ENCODE data around the gene KMT2B. TPM values are rescaled to one million over a fixed set of nuclear protein-coding genes. Genes with fewer than 3 reads are reported as not detected.

KMT2B gene
- total and polyA plus RNA-seq, 2 donors (not counting 1 experiment from before 2014, with no cell fraction given): 85.6 to 96.9 TPM

- Mint-ChIP-seq H3K4me1 (peaks cover 8% of the 10 kb centered on the region), H3K27ac (no peak overlapping the region), H3K9me3 (ENCODE audit: insufficient read depth) (no peaks in the 10 kb centered on the region), H3K4me3 (no peak overlapping the region), H3K27me3 (no peaks in the 10 kb centered on the region)
- Histone ChIP-seq H4K20me1 (ENCODE audit: control insufficient read depth, insufficient read depth, low read length, poor library complexity, severe bottlenecking) (peaks cover 46% of the 10 kb centered on the region), H3K4me3 (ENCODE audit: control extremely low read depth in 1 of 5, extremely low read depth in 1 of 5, insufficient read depth in 1 of 5, low read depth in 2 of 5, low read length in 4 of 5) (no peak overlapping the region), H3K27ac (ENCODE audit: low read length in 2 of 2) (no peak overlapping the region), H3K79me2 (ENCODE audit: control insufficient read depth, insufficient read depth, low read length) (peaks cover 49% of the 10 kb centered on the region), H3K9me3 (ENCODE audit: control extremely low read depth in 1 of 3, control insufficient read depth in 2 of 3, insufficient read depth in 1 of 3, low read length in 2 of 3) (no peaks in the 10 kb centered on the region), H3K4me1 (ENCODE audit: control insufficient read depth in 2 of 2, insufficient read depth in 2 of 2, low read length in 2 of 2) (no peaks in the 10 kb centered on the region), H3K27me3 (replicated peaks in 1 of 4; ENCODE audit: control extremely low read depth in 1 of 4, control insufficient read depth in 3 of 4, insufficient read depth in 4 of 4, low read length in 3 of 4) (no peaks in the 10 kb centered on the region), H3K36me3 (replicated peaks in 1 of 2; ENCODE audit: control extremely low read depth in 1 of 2, control insufficient read depth in 1 of 2, extremely low read depth in 1 of 2, insufficient read depth in 2 of 2, low read length in 1 of 2) (peaks cover 5 to 80% of the 10 kb centered on the region in 2 experiments), H3K4me2 (replicated peaks; ENCODE audit: low read depth, low read length, poor library complexity, severe bottlenecking) (no peak overlapping the region), H3K9ac (ENCODE audit: low read length) (no peak overlapping the region), H2AFZ (ENCODE audit: insufficient read depth, low read depth, low read length, poor library complexity, severe bottlenecking) (no peak overlapping the region)
- intact Hi-C loops (cut with micrococcal nuclease): no loop called here
- ATAC-seq (ENCODE audit: low read depth) (no peak), DNase-seq (no peak)
- no peak for TF ChIP-seq CTCF (IDR thresholded peaks at IDR 0.05)
- TF ChIP-seq EZH2 (IDR thresholded peaks at IDR 0.05; ENCODE audit: borderline replicate concordance, insufficient read depth, low read depth, low read length, poor library complexity, severe bottlenecking): no peak
- POLR2A ChIA-PET: no interaction called here
- CTCF ChIA-PET: no interaction called here
- WGBS (ENCODE audit: insufficient coverage): 98% methylated on average over 9 of the region's 9 CpGs
Observed at GRCh38 chr19:35731353-35731752, 13.6 kb downstream of the KMT2B start.

GRCh38 chr19:35731779-35732405, 14.1 kb downstream of the KMT2B start:
- DNase-seq (no peak), ATAC-seq (ENCODE audit: low read depth) (no peak)
- no peaks in the 10 kb centered on the region for H3K27me3 Mint-ChIP-seq
- Histone ChIP-seq H3K4me3 (ENCODE audit: control extremely low read depth in 1 of 5, extremely low read depth in 1 of 5, insufficient read depth in 1 of 5, low read depth in 2 of 5, low read length in 4 of 5) (no peak overlapping the region), H3K9ac (ENCODE audit: low read length) (no peak overlapping the region), H3K27ac (ENCODE audit: low read length in 2 of 2) (no peak overlapping the region), H3K79me2 (ENCODE audit: control insufficient read depth, insufficient read depth, low read length) (peaks cover 49% of the 10 kb centered on the region), H3K36me3 (replicated peaks in 1 of 2; ENCODE audit: control extremely low read depth in 1 of 2, control insufficient read depth in 1 of 2, extremely low read depth in 1 of 2, insufficient read depth in 2 of 2, low read length in 1 of 2) (peaks cover 5 to 82% of the 10 kb centered on the region in 2 experiments), H2AFZ (ENCODE audit: insufficient read depth, low read depth, low read length, poor library complexity, severe bottlenecking) (no peak overlapping the region), H3K9me3 (ENCODE audit: control extremely low read depth in 1 of 3, control insufficient read depth in 2 of 3, insufficient read depth in 1 of 3, low read length in 2 of 3) (no peaks in the 10 kb centered on the region), H3K27me3 (replicated peaks in 1 of 4; ENCODE audit: control extremely low read depth in 1 of 4, control insufficient read depth in 3 of 4, insufficient read depth in 4 of 4, low read length in 3 of 4) (no peaks in the 10 kb centered on the region), H3K4me1 (ENCODE audit: control insufficient read depth in 2 of 2, insufficient read depth in 2 of 2, low read length in 2 of 2) (peaks cover under 1 to 5% of the 10 kb centered on the region in 2 donors), H3K4me2 (replicated peaks; ENCODE audit: low read depth, low read length, poor library complexity, severe bottlenecking) (no peak overlapping the region), H4K20me1 (ENCODE audit: control insufficient read depth, insufficient read depth, low read length, poor library complexity, severe bottlenecking) (peaks cover 46% of the 10 kb centered on the region)
- TF ChIP-seq EZH2 (IDR thresholded peaks at IDR 0.05; ENCODE audit: borderline replicate concordance, insufficient read depth, low read depth, low read length, poor library complexity, severe bottlenecking) (no peak), CTCF (IDR thresholded peaks at IDR 0.05) (no peak)
- H3K4me1 Mint-ChIP-seq: peaks cover 12% of the 10 kb centered on the region
- CTCF ChIA-PET: interaction anchor here (1.0 kb wide), 1 partner anchor 9 kb away, joined by 4 read pairs; no protein-coding TSS in a partner anchor
- 96% methylated on average over 11 of the region's 21 CpGs for WGBS (ENCODE audit: insufficient coverage)
- intact Hi-C loops (cut with micrococcal nuclease): no loop called here
- no peak overlapping the region for H3K27ac Mint-ChIP-seq
- H3K9me3 Mint-ChIP-seq (ENCODE audit: insufficient read depth): no peaks in the 10 kb centered on the region
- H3K4me3 Mint-ChIP-seq: no peak overlapping the region
- POLR2A ChIA-PET: interaction anchor here (0.7 kb wide), 1 partner anchor 9 kb away, joined by 3 read pairs; no protein-coding TSS in a partner anchor
